HL-60 (cell line): ENCODE measurements around the gene CNTNAP2.

Experiments
- DNase-seq, 2 experiments: peaks; one replicate each; pipeline ENCODE4 v3.0.0-alpha.2; 2010 to 2020; ENCODE audit warnings: low read depth in 1 of 2, low spot score in 1 of 2
- H3K27ac ChIP-seq: fragments of 250-450 bp; sonication (Bioruptor Pico); replicated peaks from 2 replicates; pipeline ENCODE4 v1.5.1; 2020; ENCODE audit warnings: mild to moderate bottlenecking, moderate library complexity
- H3K27me3 ChIP-seq: fragments of 250-450 bp; sonication (Bioruptor Pico); 2 replicates; pipeline ENCODE4 v1.5.1; 2021; ENCODE audit warnings: mild to moderate bottlenecking, moderate library complexity; ENCODE audit not compliant: insufficient read depth, poor library complexity, severe bottlenecking
- H3K4me3 ChIP-seq: replicated peaks from 2 replicates; pipeline ENCODE4 v1.5.1; 2011; ENCODE audit warnings: mild to moderate bottlenecking, control low read depth, low read length; ENCODE audit not compliant: insufficient read depth
- CTCF ChIP-seq: IDR thresholded peaks from one replicate; pipeline ENCODE4 v1.5.1; 2011; ENCODE audit warnings: low read length, control low read depth, inconsistent platforms; ENCODE audit not compliant: insufficient read depth
- GABPA ChIP-seq: IDR thresholded peaks from 2 replicates; pipeline ENCODE4 v1.6.1; 2012; ENCODE audit warnings: low read depth
- POLR2AphosphoS5 ChIP-seq: IDR thresholded peaks from 2 replicates; pipeline ENCODE4 v1.6.1; 2012; ENCODE audit warnings: low read depth
- REST ChIP-seq: IDR thresholded peaks from 2 replicates; pipeline ENCODE4 v1.6.1; 2012; ENCODE audit warnings: low read depth; ENCODE audit not compliant: insufficient replicate concordance
- SPI1 ChIP-seq: IDR thresholded peaks from 2 replicates; pipeline ENCODE4 v1.6.1; 2012; ENCODE audit warnings: low read depth, mild to moderate bottlenecking, borderline replicate concordance

Gene CNTNAP2

GRCh38 chr7:147008530-147008929, 891.9 kb downstream of the CNTNAP2 start:
- no peak for DNase-seq
- no peak overlapping the region for H3K27ac ChIP-seq
- H3K27me3 ChIP-seq, result no peaks in the 10 kb centered on the region
- TF ChIP-seq SPI1, result no peak
- no peak overlapping the region for H3K4me3 ChIP-seq

- no peak for DNase-seq
- no peak overlapping the region for H3K4me3 ChIP-seq
- H3K27me3 ChIP-seq, result no peaks in the 10 kb centered on the region
- H3K27ac ChIP-seq, result no peak overlapping the region
- no peak for TF ChIP-seq SPI1
These were observed 896.1 kb downstream of the CNTNAP2 start for GRCh38 chr7:147012666-147013065.

GRCh38 chr7:147013825-147014224, 897.2 kb downstream of the CNTNAP2 start:
- H3K27me3 ChIP-seq, result no peaks in the 10 kb centered on the region
- no peak overlapping the region for H3K4me3 ChIP-seq
- H3K27ac ChIP-seq, result no peak overlapping the region
- no peak for DNase-seq
- TF ChIP-seq POLR2AphosphoS5, result no peak
- no peak for TF ChIP-seq SPI1
- no peak for TF ChIP-seq REST
- TF ChIP-seq CTCF, result no peak
- no peak for TF ChIP-seq GABPA

- DNase-seq, result no peak
- Histone ChIP-seq H3K4me3 (no peak overlapping the region), H3K27ac (no peak overlapping the region), H3K27me3 (no peaks in the 10 kb centered on the region)
- TF ChIP-seq GABPA (no peak), SPI1 (no peak), CTCF (no peak), REST (no peak), POLR2AphosphoS5 (no peak)
These were observed 897.8 kb downstream of the CNTNAP2 start for GRCh38 chr7:147014286-147014955.

- Histone ChIP-seq H3K27me3 (no peaks in the 10 kb centered on the region), H3K27ac (no peak overlapping the region), H3K4me3 (no peak overlapping the region)
- DNase-seq, result no peak
- TF ChIP-seq REST (no peak), CTCF (no peak), GABPA (no peak), SPI1 (no peak), POLR2AphosphoS5 (no peak)
These were observed 899.4 kb downstream of the CNTNAP2 start for GRCh38 chr7:147015999-147016398.
